Liver (tissue), 9 donors: Measurements from ENCODE around the gene LDB2. TPM values are rescaled to one million over a fixed set of nuclear protein-coding genes. Genes with fewer than 3 reads are reported as not detected.

Experiments used
- DNase-seq: peaks from one replicate; pipeline ENCODE4 v3.0.0-alpha.2; 2017; ENCODE audit warnings: low spot score
- H3K27ac ChIP-seq, 2 donors: one replicate each; pipeline ENCODE4 v1.7.0; 2013; ENCODE audit warnings: inconsistent platforms in 2 of 2, low read length in 2 of 2, control low read depth in 1 of 2, low read depth in 1 of 2, mild to moderate bottlenecking in 1 of 2
- H3K27me3 ChIP-seq, 4 donors: one replicate each; pipeline versions ENCODE4 v1.6.1 to v1.7.0; 2013; ENCODE audit warnings: low read length in 3 of 4, inconsistent platforms in 1 of 4, mild to moderate bottlenecking in 1 of 4, moderate library complexity in 1 of 4; ENCODE audit not compliant: control insufficient read depth in 4 of 4, insufficient read depth in 4 of 4
- H3K36me3 ChIP-seq, 4 donors: one replicate each; pipeline versions ENCODE4 v1.6.1 to v1.7.0; 2013; ENCODE audit warnings: low read length in 3 of 4, mild to moderate bottlenecking in 3 of 4, low read depth in 1 of 4, moderate library complexity in 1 of 4; ENCODE audit not compliant: control insufficient read depth in 4 of 4, insufficient read depth in 3 of 4
- H3K4me1 ChIP-seq, 4 donors: one replicate each; pipeline versions ENCODE4 v1.6.1 to v1.7.0; 2013; ENCODE audit warnings: low read length in 3 of 4, mild to moderate bottlenecking in 3 of 4, moderate library complexity in 1 of 4; ENCODE audit not compliant: control insufficient read depth in 4 of 4, insufficient read depth in 4 of 4
- H3K4me3 ChIP-seq, 3 donors: one replicate each; pipeline versions ENCODE4 v1.6.1 to v1.7.0; 2013; ENCODE audit warnings: low read length in 3 of 3, control low read depth in 1 of 3, low read depth in 1 of 3, mild to moderate bottlenecking in 1 of 3
- H3K9ac ChIP-seq, 2 donors: one replicate each; pipeline ENCODE4 v1.7.0; 2013; ENCODE audit warnings: low read length in 2 of 2, mild to moderate bottlenecking in 2 of 2, moderate library complexity in 2 of 2, control low read depth in 1 of 2, low read depth in 1 of 2
- H3K9me3 ChIP-seq, 4 donors: one replicate each; pipeline versions ENCODE4 v1.6.1 to v1.7.0; 2013; ENCODE audit warnings: low read length in 3 of 4; ENCODE audit not compliant: control insufficient read depth in 4 of 4
- EGR1 ChIP-seq, 2 donors: IDR thresholded peaks; 2 replicates each; pipeline ENCODE4 v1.6.1; 2016 to 2018; ENCODE audit warnings: antibody characterized with exemption in 2 of 2, low read depth in 2 of 2
- FOXA1 ChIP-seq: IDR thresholded peaks from 2 replicates; pipeline ENCODE4 v1.6.1; 2016; ENCODE audit warnings: antibody characterized with exemption
- FOXA2 ChIP-seq: IDR thresholded peaks from 2 replicates; pipeline ENCODE4 v1.6.1; 2016; ENCODE audit warnings: antibody characterized with exemption
- GABPA ChIP-seq, 2 donors: IDR thresholded peaks in 1 of 2; conservative IDR thresholded peaks in 1 of 2; 2 replicates each; pipeline ENCODE4 v1.6.1; 2016; ENCODE audit warnings: antibody characterized with exemption in 2 of 2, mild to moderate bottlenecking in 1 of 2, moderate library complexity in 1 of 2
- HNF4A ChIP-seq, 2 donors: conservative IDR thresholded peaks; 2 replicates each; pipeline ENCODE4 v1.6.1; 2016; ENCODE audit warnings: antibody characterized with exemption in 2 of 2, mild to moderate bottlenecking in 2 of 2
- HNF4G ChIP-seq: IDR thresholded peaks from 2 replicates; pipeline ENCODE4 v1.6.1; 2016; ENCODE audit warnings: antibody characterized with exemption
- JUND ChIP-seq, 2 donors: IDR thresholded peaks; 2 replicates each; pipeline ENCODE4 v1.6.1; 2016; ENCODE audit warnings: antibody characterized with exemption in 2 of 2
- MAX ChIP-seq: IDR thresholded peaks from 2 replicates; pipeline ENCODE4 v1.6.1; 2016; ENCODE audit warnings: antibody characterized with exemption
- NR2F2 ChIP-seq: IDR thresholded peaks from 2 replicates; pipeline ENCODE4 v1.6.1; 2016; ENCODE audit warnings: antibody characterized with exemption
- RXRA ChIP-seq, 2 donors: IDR thresholded peaks; 2 replicates each; pipeline ENCODE4 v1.6.1; 2017 to 2018; ENCODE audit warnings: antibody characterized with exemption in 2 of 2, mild to moderate bottlenecking in 1 of 2
- SP1 ChIP-seq: IDR thresholded peaks from 2 replicates; pipeline ENCODE4 v1.6.1; 2018; ENCODE audit warnings: antibody characterized with exemption, mild to moderate bottlenecking
- TAF1 ChIP-seq: conservative IDR thresholded peaks from 2 replicates; pipeline ENCODE4 v1.6.1; 2016; ENCODE audit warnings: antibody characterized with exemption, mild to moderate bottlenecking
- ZBTB33 ChIP-seq: IDR thresholded peaks from 2 replicates; pipeline ENCODE4 v1.6.1; 2016; ENCODE audit warnings: antibody characterized with exemption
- WGBS: extraction: QIAGEN DNeasy Blood & Tissue Kit; methylation state at CpG from one replicate; pipeline ENCODE4 v1.1.7; 2013; 5-methylcytosine and 5-hydroxymethylcytosine counted together
- polyA plus RNA-seq, 2 donors: library from polyadenylated mRNA; stranded (reverse) in 1 of 2; unstranded in 1 of 2; fragments of 200-250 nt in 1 of 2; fragments of >200 nt in 1 of 2; fragmentation: Nextera tagmentation in 1 of 2; extraction: Ambion mirVana in 1 of 2; gene quantifications; one replicate each; pipeline versions ENCODE4 v1.2.1 to v1.2.3, GENCODE V29; 2013 to 2015
- total RNA-seq, 2 donors: library from RNA; depleted of rRNA; stranded (reverse); fragments of >200 nt; gene quantifications; one replicate each; pipeline ENCODE4 v1.2.3, GENCODE V29; 2014
- TF ChIP-seq, protein P1 (sequence below): fragments of 150-350 bp; IDR thresholded peaks from 2 replicates; pipeline ENCODE4 v1.5.1; 2017; ENCODE audit warnings: improper control_type of control experiment, low read depth, low read length; ENCODE audit not compliant: missing input control
- TF ChIP-seq, protein P2 (sequence below): IDR thresholded peaks from 2 replicates; pipeline ENCODE4 v1.6.1; 2016; ENCODE audit warnings: antibody characterized with exemption, mild to moderate bottlenecking
- TF ChIP-seq, protein P3 (sequence below): IDR thresholded peaks from 2 replicates; pipeline ENCODE4 v1.6.1; 2016; ENCODE audit warnings: antibody characterized with exemption
- donor health status: healthy.
- donor health status: healthy.
- donor health status: healthy.
- donor health status: healthy.
- donor health status: healthy.

Gene LDB2
- total and polyA plus RNA-seq, 4 donors: 7.4 to 31.9 (median 16.8) TPM

- no peak for DNase-seq
- TF ChIP-seq, protein P1, sequence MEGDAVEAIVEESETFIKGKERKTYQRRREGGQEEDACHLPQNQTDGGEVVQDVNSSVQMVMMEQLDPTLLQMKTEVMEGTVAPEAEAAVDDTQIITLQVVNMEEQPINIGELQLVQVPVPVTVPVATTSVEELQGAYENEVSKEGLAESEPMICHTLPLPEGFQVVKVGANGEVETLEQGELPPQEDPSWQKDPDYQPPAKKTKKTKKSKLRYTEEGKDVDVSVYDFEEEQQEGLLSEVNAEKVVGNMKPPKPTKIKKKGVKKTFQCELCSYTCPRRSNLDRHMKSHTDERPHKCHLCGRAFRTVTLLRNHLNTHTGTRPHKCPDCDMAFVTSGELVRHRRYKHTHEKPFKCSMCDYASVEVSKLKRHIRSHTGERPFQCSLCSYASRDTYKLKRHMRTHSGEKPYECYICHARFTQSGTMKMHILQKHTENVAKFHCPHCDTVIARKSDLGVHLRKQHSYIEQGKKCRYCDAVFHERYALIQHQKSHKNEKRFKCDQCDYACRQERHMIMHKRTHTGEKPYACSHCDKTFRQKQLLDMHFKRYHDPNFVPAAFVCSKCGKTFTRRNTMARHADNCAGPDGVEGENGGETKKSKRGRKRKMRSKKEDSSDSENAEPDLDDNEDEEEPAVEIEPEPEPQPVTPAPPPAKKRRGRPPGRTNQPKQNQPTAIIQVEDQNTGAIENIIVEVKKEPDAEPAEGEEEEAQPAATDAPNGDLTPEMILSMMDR: no peak
Measured at GRCh38 chr4:16770710-16771285, 127.6 kb downstream of the LDB2 start.

DNA sequence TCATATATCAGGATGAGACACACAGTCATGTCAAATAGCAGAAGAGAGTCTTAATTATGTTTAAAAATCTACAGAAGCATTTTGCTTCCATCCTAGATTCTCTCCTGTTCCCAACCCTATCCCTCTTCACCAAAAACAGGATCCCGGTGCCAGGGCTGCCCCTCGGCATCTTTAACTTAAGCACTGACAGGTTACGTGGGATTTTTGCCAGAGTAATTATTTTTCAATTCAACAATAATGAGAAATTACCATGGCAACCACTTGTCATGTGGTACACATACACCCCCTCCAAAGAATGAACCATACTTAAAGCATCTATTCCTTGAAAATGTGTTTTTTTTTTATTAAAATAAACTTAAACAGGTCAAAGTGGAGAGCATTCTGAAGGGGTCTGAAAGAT is 130.6 kb downstream of the LDB2 start:
- WGBS: 96% methylated on average over 3 of the region's 3 CpGs
- Histone ChIP-seq H3K9me3 (no peaks in the 10 kb centered on the region), H3K4me3 (no peak overlapping the region), H3K27me3 (peaks cover 0 to 5% (median 0%) of the 10 kb centered on the region in 4 donors), H3K27ac (no peak overlapping the region), H3K9ac (no peak overlapping the region), H3K4me1 (no peaks in the 10 kb centered on the region), H3K36me3 (no peaks in the 10 kb centered on the region)
- DNase-seq: no peak
- TF ChIP-seq NR2F2: no peak
- TF ChIP-seq JUND (IDR thresholded peaks at IDR 0.05): no peak
- TF ChIP-seq, protein P2, sequence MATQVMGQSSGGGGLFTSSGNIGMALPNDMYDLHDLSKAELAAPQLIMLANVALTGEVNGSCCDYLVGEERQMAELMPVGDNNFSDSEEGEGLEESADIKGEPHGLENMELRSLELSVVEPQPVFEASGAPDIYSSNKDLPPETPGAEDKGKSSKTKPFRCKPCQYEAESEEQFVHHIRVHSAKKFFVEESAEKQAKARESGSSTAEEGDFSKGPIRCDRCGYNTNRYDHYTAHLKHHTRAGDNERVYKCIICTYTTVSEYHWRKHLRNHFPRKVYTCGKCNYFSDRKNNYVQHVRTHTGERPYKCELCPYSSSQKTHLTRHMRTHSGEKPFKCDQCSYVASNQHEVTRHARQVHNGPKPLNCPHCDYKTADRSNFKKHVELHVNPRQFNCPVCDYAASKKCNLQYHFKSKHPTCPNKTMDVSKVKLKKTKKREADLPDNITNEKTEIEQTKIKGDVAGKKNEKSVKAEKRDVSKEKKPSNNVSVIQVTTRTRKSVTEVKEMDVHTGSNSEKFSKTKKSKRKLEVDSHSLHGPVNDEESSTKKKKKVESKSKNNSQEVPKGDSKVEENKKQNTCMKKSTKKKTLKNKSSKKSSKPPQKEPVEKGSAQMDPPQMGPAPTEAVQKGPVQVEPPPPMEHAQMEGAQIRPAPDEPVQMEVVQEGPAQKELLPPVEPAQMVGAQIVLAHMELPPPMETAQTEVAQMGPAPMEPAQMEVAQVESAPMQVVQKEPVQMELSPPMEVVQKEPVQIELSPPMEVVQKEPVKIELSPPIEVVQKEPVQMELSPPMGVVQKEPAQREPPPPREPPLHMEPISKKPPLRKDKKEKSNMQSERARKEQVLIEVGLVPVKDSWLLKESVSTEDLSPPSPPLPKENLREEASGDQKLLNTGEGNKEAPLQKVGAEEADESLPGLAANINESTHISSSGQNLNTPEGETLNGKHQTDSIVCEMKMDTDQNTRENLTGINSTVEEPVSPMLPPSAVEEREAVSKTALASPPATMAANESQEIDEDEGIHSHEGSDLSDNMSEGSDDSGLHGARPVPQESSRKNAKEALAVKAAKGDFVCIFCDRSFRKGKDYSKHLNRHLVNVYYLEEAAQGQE: no peak
- TF ChIP-seq GABPA (IDR thresholded peaks at IDR 0.05 in 1 of 2, conservative IDR thresholded peaks at IDR 0.05 in 1 of 2): no peak
- TF ChIP-seq FOXA2: no peak
- TF ChIP-seq, protein P1: no peak
- TF ChIP-seq MAX: no peak
- TF ChIP-seq RXRA (IDR thresholded peaks at IDR 0.05): no peak
- TF ChIP-seq HNF4G: no peak
- no peak for TF ChIP-seq EGR1 (IDR thresholded peaks at IDR 0.05; ENCODE audit: low read depth in 2 of 2)
- no peak for TF ChIP-seq TAF1
- TF ChIP-seq, protein P3, sequence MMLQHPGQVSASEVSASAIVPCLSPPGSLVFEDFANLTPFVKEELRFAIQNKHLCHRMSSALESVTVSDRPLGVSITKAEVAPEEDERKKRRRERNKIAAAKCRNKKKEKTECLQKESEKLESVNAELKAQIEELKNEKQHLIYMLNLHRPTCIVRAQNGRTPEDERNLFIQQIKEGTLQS: no peak
- no peak for TF ChIP-seq FOXA1
- no peak for TF ChIP-seq HNF4A (conservative IDR thresholded peaks at IDR 0.05)
- TF ChIP-seq SP1: no peak
- TF ChIP-seq ZBTB33: no peak

More at GRCh38 chr4:16770710-16771285, 127.6 kb downstream of the LDB2 start:
- H3K36me3 ChIP-seq: no peaks in the 10 kb centered on the region
- H3K27me3 ChIP-seq: peaks cover 0 to 5% (median 0%) of the 10 kb centered on the region in 4 donors
- no peak overlapping the region for H3K4me3 ChIP-seq
- H3K4me1 ChIP-seq: no peaks in the 10 kb centered on the region
- H3K27ac ChIP-seq: no peak overlapping the region
- H3K9ac ChIP-seq: no peak overlapping the region
- H3K9me3 ChIP-seq: no peaks in the 10 kb centered on the region
- 84% methylated on average over 6 of the region's 6 CpGs for WGBS
